ENCODE results near the gene GRAP.
"Not testable (repeated sequence)": the region's sequence is repeated elsewhere in the genome, so short reads cannot be mapped to it uniquely, and the experiment has no call there.

Gene GRAP

DNA sequence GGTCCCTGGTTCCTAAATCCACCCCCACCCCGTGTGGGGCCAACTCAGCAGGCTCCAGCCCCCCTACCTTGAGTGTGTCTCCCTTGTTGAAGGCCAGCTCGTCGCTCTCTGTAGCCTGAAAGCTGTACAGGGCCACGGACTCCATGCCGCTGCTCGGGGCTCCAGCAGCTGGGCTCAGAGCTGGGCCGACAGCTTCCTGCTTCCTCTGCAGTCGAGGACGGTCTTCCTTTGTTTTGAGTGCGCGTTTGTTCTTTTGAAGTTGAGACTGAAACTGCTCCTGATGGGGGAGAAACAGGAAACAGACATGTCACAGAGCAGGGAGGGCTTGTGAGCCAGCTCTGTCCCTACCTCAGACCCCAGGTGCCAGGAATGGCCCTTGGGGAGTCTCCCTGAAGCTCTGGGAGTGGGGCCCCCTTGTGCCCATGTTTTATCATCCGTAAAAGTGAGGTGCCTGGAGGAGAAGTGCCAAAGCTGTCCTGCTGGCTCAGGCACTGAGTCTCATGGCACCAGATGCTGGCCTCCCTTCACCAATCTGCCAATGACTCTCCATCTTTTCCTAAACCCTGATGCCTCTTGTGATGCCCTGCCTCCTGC is at the start of gene GRAP:
GRAP (minus strand) TSS at position 176 of the 594 bp plus-strand sequence; CDS start at position 145, 31 bp downstream.
- not testable (repeated sequence) for H3K27ac Mint-ChIP-seq, H3K4me1 Mint-ChIP-seq, H3K9me3 Mint-ChIP-seq, H3K4me3 Mint-ChIP-seq, DNase-seq, H3K27me3 Mint-ChIP-seq
- peak; percentile 76 for ATAC-seq

DNA sequence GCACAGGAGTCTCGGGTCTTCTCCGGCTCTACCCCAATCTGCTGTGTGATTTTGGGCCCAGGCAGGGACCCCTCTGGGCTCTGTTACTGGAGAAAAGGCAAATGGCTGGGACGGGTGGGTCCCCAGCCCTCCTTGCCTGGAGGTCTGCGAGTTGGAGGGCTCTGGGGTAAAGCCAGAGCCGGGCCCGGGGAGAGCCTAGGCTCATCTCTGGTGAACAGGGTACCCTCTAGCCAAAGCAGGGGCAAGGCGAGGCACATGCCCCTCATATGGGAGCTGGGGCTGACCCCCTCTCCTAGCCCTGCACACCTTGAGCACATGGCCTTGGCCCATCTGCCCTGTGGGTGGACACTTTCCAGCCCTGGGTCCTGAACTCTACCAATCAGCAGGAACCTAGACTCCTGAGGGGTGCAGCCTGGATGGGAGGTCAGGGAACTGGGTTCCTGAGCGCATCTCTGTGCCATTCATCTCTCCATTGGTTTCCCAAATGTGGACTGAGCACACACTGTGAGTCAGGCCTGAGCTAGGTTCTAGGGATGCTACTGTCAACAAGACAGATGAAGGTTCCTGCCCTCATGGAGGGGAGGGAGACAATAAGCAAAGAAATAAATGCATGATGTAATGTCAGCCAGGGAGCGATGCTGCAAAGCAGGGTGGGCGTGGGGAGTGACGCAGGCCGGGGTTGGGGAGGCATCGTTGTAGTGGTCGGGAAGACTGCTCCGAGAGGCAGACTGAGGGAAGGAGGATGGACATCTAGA is 47.1 kb upstream of the GRAP start:
- not testable (repeated sequence) for H3K27me3 Mint-ChIP-seq, H3K4me3 Mint-ChIP-seq, H3K4me1 Mint-ChIP-seq, ATAC-seq, DNase-seq, H3K27ac Mint-ChIP-seq, H3K9me3 Mint-ChIP-seq

DNA sequence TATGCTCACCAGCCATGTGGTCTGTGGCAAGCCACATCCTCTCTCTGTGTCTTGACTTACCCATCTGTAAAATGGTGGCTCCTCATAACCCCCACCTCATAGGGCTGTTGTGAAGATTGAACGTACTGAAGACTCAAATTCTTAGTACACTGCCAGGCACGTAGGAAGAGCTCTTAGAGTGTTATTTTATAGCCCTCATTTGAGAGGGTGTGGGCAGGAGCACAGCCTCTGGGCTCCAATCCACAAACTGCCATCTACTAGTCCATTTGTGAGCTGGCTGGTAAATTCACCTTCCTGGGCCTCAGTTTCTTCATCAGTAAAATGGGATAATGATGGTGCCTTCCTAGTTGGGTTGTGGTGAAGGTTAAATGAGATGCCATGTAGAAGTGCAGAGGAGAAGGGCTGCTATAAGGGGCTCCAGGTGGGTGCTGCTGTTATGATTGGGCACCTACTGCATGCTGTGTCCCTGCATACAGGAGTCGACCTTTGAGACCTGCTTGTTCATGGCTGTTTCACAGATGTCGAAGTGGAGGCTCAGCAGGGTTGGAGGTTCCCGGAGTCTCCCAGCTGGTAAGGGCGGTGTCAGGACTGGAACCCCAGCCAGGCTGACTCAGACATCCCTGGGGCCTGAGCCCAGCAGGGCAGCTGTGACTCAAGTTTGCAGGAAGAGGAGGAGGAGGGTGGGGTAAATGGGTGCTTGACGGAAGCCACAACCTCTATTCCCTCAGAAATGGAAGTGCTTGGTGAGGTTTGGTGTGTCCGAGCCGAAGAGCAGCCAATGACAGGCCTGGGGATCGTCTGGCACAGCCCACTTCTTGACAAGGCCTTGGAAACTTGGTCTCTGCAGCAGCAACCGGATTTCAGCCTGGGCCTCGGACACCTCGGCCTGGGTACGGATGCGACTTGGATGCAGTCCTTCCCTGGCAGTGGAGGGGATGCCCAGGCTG is 46.3 kb upstream of the GRAP start:
- H3K4me3 Mint-ChIP-seq, H3K27me3 Mint-ChIP-seq, ATAC-seq, H3K27ac Mint-ChIP-seq, H3K4me1 Mint-ChIP-seq, DNase-seq, H3K9me3 Mint-ChIP-seq: not testable (repeated sequence)

DNA sequence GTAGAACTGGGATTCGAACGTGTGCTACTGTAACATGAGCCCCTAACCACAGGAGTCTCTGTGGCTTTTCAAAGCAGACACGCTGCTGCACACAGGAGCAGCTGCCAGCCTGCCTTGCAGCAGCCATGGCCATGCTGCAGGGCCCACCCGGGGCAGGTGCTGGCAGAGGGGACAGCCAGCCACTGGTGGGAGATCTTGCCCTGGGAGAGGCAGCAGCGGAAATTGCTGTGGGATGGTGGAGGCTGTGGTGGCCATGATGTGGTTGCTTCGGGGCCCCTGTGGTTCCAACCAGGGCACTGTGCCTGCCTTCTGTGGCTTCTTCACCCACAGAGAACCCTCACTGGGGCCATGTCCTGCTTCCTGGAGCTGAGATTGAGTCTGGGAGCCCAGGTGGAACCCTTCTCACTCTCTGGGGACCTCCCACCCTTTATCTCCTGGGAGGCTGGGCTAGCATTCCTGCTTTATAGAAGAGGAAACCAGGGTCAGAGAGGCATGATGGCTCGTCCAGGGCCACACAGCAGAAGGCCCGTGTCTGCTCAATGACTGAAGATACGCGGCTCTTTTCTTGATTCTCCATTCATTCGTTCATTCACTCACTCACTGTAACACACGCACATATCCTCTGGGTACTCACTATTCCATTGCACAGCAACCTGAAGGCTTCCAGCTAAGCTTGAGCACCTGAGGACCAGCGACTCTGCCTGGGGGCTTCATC is 43.5 kb upstream of the GRAP start:
- H3K9me3 Mint-ChIP-seq, H3K4me1 Mint-ChIP-seq, H3K27ac Mint-ChIP-seq, H3K27me3 Mint-ChIP-seq, H3K4me3 Mint-ChIP-seq, DNase-seq: not testable (repeated sequence)
- ATAC-seq, result peak; percentile 89

DNA sequence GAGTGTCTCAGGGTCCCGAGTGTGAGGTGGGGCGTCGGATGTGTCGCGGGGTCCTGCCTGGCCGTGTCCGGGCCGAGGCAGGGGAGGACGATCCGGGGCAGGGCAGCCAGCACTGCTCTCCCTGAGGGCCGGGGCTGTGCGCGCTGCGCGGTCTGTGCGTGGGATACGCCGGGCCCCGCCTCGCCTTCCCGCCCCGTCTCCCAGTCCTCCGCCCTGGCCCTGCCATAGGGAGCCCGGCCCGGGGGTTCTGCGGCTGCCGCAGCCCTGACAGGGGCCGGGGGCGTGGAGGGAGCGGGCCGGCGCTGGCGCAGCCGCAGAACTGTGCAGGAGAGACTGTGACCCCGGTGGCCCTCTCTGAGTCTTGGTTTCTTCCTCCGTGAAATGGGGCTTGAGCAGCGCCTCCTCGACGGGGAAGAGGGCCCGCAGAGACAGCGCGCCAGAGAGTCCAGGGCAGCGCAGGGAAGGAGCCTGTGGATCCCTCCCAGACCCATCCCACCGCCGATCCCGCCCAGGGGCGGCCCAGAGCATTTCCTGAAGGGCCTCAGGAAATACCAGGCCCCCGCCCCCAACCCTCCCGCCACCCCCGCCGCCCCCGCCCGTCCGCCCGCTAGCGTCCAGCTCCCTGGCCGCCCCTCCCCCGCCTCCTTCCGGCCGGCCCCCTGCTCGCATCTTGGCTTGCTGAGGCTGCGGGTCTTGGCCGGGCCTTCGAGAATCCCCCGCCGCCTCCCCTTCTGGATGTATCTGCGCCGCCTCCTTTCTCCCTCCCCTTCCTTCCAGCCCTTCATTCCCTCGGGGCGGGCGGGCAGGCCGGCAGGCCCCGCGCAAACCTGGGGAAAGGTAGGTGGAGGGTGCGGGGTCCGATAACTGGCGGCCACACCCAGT is 42.3 kb upstream of the GRAP start:
- not testable (repeated sequence) for H3K9me3 Mint-ChIP-seq
- peak; percentile 17 for ATAC-seq

DNA sequence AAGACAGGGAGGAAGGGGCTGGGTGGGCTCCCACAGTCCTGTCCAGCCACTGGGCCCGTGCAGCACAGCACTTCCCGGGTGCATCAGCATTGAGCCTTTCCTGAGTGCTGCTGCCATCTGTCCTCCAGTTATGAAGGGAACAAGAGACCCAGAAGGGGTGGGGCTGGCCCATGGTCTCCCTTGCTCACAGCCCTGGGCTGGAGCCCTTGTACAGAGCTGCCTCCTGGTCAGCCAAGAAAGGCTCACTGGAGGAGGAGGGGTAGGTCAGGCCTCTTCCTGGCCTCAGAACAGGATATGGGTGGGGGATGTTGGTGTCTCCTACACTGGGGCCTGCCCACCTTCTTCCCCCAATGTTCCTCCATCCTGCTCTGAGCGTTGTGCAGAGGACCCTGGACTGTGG is 30.6 kb upstream of the GRAP start:
- not testable (repeated sequence) for H3K9me3 Mint-ChIP-seq, H3K4me1 Mint-ChIP-seq, H3K27ac Mint-ChIP-seq, H3K4me3 Mint-ChIP-seq, H3K27me3 Mint-ChIP-seq, DNase-seq
- peak; percentile 22 for ATAC-seq

More for the DNA sequence above, 42.3 kb upstream of the GRAP start:
- not testable (repeated sequence) for H3K4me3 Mint-ChIP-seq, H3K4me1 Mint-ChIP-seq, H3K27me3 Mint-ChIP-seq, DNase-seq, H3K27ac Mint-ChIP-seq

DNA sequence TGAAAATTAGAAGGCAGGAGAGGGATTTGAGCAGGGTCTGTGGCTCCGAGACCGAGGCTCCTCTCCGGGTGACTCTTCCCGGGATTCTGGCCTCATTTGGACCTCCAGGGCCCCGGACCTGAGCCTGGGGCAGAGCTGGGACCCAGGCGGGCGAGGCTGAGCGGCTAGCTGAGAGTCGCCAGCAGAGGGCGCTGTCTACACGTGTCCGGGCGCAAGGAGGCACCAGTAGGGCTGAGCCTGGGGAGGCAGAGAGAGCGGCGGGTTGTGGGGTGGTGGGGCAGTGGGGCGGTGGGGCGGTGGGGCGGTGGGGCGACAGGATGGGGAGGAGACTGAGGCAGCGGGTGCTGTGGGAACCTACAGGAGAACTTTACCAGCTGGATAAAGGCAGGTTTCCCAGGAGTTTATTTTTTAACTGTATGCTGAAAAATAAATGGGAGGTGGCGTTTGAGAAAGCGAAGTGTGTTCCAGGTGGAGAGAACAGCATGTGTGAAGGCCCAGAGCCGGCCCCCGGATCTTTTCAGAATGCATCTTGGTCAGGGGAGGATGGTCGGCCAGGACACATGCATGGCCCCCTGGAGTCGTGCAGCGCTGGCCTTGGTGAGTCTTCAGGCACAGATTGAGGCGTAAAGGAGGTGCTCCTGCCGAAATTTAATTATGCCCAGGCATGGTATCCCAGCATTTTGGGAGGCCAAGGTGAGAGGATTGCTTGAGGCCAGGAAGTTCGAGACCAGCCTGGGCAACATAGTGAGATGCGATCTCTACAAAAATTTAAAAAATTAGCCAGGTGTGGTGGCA is 29.8 kb upstream of the GRAP start:
- H3K27ac Mint-ChIP-seq, H3K4me1 Mint-ChIP-seq, H3K9me3 Mint-ChIP-seq, H3K27me3 Mint-ChIP-seq, H3K4me3 Mint-ChIP-seq: not testable (repeated sequence)
- DNase-seq, result peak in 1 of 2 donors; percentile 31
- peak; percentile 94 for ATAC-seq

DNA sequence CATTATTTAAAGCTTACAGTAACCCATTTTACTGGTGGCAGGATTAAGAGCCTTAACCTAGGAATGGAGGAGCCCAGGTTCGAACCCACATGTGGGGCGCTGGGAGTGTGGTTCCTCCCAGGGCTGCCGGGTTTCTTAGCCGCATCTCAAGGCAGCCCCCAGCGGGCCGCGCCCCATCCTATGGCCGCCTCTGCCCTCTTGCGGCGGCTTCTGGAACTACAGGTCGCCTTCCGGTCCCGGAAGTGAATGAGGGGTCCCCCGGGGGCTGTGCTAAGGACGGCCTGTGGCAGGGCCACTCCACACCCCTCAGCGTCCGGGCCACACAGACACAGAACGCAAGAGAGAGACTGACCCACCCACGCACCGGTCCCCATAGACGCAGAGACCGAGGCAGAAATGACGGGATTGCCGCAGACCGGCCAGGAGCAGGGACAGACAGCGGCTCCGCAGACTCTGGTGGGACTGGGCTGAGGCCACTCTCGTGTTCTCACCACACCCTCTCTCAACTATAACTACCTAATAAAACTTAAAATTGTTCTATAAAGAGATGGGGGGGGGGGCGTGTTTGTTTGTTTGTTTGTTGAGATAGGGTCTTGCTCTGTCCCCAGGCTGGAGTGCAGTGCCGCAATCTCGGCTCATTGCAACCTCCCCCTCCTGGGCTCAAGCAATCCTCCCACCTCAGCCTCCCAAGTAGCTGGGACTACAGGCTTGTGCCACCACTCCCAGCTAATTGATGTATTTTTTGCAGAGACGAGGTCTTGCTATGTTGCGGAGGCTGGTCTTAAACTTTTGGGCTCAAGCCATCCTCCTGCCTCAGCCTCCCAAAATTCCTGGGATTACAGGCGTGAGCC is 23.8 kb upstream of the GRAP start:
- H3K4me1 Mint-ChIP-seq, H3K4me3 Mint-ChIP-seq, H3K27me3 Mint-ChIP-seq, H3K9me3 Mint-ChIP-seq, DNase-seq, H3K27ac Mint-ChIP-seq: not testable (repeated sequence)
- peak; percentile 98 for ATAC-seq

DNA sequence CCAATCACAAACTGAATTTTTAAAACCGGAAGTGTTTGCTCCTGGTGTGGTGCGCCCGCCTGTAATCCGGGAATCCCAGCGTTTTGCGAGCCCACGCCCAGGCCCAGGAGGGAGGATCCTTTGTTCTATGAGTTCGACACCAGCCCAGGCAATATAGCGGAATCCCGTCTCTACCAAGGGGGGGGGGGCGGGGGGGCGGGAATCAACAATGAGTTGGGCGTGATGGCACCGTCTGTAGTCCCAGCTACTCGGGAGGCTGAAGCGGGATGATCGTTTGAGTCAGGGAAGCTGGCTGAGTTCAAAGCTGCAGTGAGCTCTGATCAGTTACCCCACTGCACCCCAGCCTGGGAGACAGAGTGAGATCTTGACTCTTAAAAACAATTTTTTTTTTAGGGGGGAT is 17.6 kb upstream of the GRAP start:
- not testable (repeated sequence) for H3K27me3 Mint-ChIP-seq, DNase-seq
- H3K4me3 Mint-ChIP-seq, result peak overlapping the region; percentile 53 to 64

DNA sequence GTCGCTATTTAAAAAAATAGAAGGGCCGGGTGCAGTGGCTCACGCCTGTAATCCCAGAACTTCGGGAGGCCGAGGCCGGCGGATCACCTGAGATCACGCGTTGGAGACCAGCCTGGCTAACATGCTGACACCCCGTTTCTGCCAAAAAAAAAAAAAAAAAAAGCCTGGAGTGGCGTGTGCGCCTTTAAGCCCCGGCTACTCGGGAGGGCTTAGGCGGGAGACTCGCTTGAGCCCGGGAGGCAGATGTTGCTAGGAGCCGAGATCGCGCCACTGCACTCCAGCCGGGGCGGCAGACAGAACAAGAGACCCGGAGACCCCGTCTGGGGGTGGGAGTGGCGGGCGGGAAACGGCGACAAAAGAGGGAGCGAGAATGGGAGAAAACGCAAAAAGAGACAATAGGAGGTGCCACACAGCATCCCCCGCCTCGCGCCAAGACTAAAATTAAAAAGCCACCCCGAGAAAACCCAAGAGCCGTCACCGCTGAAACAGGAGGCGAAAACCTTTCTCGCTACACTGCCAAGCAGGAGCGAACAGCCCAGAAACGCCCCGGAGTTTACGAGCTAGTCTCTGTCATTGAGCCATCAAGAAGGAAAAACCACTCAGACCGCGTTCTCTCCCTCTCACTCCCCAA is 16.7 kb upstream of the GRAP start:
- Mint-ChIP-seq H3K4me3 (peak overlapping the region; percentile 42 to 77), H3K27ac (peak overlapping the region; percentile 52 to 100)
- not testable (repeated sequence) for H3K9me3 Mint-ChIP-seq, H3K4me1 Mint-ChIP-seq, H3K27me3 Mint-ChIP-seq
- DNase-seq, result peak; percentile 93 to 97
- ATAC-seq, result peak; percentile 45

More for the DNA sequence above, 17.6 kb upstream of the GRAP start:
- peak overlapping the region; percentile 80 to 89 for H3K27ac Mint-ChIP-seq
- not testable (repeated sequence) for H3K4me1 Mint-ChIP-seq, H3K9me3 Mint-ChIP-seq, ATAC-seq

DNA sequence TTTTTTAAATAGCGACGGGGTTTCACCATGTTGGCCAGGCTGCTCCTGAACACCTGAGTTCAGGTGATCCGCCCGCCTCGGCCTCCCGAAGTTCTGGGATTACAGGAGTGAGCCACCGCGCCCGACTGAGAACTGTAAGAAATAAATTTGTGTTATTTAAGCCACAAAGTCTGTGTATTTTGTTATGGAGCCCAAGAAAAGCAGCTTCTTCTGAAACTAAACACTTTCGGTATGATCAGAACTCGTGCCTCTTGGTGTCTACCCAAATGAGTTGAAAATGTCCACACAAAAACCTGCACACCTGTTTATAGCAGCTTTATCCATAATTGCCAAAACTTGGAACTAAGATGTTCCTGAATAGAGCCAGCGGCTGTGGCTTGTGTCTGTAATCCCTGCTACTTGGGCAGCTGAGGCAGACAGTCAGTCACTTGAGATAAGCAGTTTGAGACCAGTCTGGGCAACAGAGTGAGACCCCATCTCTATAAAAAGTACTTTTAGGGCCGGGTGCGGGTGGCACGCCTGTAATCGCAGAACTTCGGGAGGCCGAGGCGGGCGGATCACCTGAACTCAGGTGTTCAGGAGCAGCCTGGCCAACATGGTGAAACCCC is 16.1 kb upstream of the GRAP start:
- not testable (repeated sequence) for H3K4me1 Mint-ChIP-seq, DNase-seq, H3K27me3 Mint-ChIP-seq, H3K4me3 Mint-ChIP-seq, H3K9me3 Mint-ChIP-seq
- ATAC-seq, result peak; percentile 77
- H3K27ac Mint-ChIP-seq, result peak overlapping the region in 1 of 2 donors; percentile 100

DNA sequence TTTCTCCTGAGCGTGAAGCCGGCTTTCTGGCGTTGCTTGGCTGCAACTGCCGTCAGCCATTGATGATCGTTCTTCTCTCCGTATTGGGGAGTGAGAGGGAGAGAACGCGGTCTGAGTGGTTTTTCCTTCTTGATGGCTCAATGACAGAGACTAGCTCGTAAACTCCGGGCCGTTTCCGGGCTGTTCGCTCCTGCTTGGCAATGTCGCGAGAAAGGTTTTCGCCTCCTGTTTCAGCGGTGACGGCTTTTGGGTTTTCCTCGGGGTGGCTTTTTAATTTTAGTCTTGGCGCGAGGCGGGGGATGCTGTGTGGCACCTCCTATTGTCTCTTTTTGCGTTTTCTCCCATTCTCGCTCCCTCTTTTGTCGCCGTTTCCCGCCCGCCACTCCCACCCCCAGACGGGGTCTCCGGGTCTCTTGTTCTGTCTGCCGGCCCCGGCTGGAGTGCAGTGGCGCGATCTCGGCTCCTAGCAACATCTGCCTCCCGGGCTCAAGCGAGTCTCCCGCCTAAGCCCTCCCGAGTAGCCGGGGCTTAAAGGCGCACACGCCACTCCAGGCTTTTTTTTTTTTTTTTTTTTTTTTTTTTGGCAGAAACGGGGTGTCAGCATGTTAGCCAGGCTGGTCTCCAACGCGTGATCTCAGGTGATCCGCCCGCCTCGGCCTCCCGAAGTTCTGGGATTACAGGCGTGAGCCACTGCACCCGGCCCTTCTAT is 15.4 kb upstream of the GRAP start:
- H3K27ac Mint-ChIP-seq, H3K4me3 Mint-ChIP-seq, H3K27me3 Mint-ChIP-seq, H3K4me1 Mint-ChIP-seq, H3K9me3 Mint-ChIP-seq: not testable (repeated sequence)
- ATAC-seq (peak; percentile 89), DNase-seq (peak; percentile 69 to 95)
